Left kidney (tissue), 2 donors: ENCODE data around the gene RNF225. TPM values are rescaled to one million over a fixed set of nuclear protein-coding genes. Genes with fewer than 3 reads are reported as not detected.
"Not testable (repeated sequence)": the region's sequence is repeated elsewhere in the genome, so short reads cannot be mapped to it uniquely, and the experiment has no call there.

Source experiments
- DNase-seq: peaks from one replicate; pipeline ENCODE4 v3.0.0-alpha.2; 2013
- polyA plus RNA-seq: library from polyadenylated mRNA; unstranded; fragments of 120-200 nt; gene quantifications from one replicate; pipeline ENCODE4 v1.2.1, GENCODE V29; 2013; ENCODE audit not compliant: insufficient read length

The RNF225 gene
- polyA plus RNA-seq, 1 donor = not detected

- DNase-seq = no peak
Measured at GRCh38 chr19:58409010-58409790, 13.7 kb downstream of the RNF225 start.

- no peak for DNase-seq
Measured at GRCh38 chr19:58416604-58417003, 21.1 kb downstream of the RNF225 start.

- no peak for DNase-seq
Measured at GRCh38 chr19:58417071-58417470, 21.6 kb downstream of the RNF225 start.

- no peak for DNase-seq
Measured at GRCh38 chr19:58428617-58429016, 33.2 kb downstream of the RNF225 start.

GRCh38 chr19:58429745-58430144 lies 34.3 kb downstream of the RNF225 start:
- no peak for DNase-seq

- no peak for DNase-seq
Measured at GRCh38 chr19:58434217-58434616, 38.8 kb downstream of the RNF225 start.

- DNase-seq = peak; percentile 100
Measured at GRCh38 chr19:58439576-58440554, 44.4 kb downstream of the RNF225 start, which contains the start of gene ZNF132. ZNF132 (minus strand) TSS chr19:58440153; CDS start chr19:58439821, 332 bp downstream.

GRCh38 chr19:58440556-58440955 lies 45.1 kb downstream of the RNF225 start:
- DNase-seq = no peak

GRCh38 chr19:58442986-58443385 lies 47.5 kb downstream of the RNF225 start:
- DNase-seq = not testable (repeated sequence)

Other genes with a start within 250 kb of the RNF225 start
- 26.2 TPM for gene ZNF329, start 244.9 kb upstream of the RNF225 start, polyA plus RNA-seq
- gene ZNF274, start 212.6 kb upstream of the RNF225 start, polyA plus RNA-seq = 22.8 TPM
- gene ZNF544, start 166.7 kb upstream of the RNF225 start, polyA plus RNA-seq = 47.9 TPM
- 11.4 TPM for gene ZNF8, start 116.7 kb upstream of the RNF225 start, polyA plus RNA-seq
- 58.1 TPM for gene ERVK3-1, start 90.3 kb upstream of the RNF225 start, polyA plus RNA-seq
- gene ZSCAN22, start 68.7 kb upstream of the RNF225 start, polyA plus RNA-seq = 4.1 TPM
- gene A1BG, start 42.2 kb upstream of the RNF225 start, polyA plus RNA-seq = 0.57 TPM
- 4.2 TPM for gene ZNF497, start 32.9 kb upstream of the RNF225 start, polyA plus RNA-seq
- gene ZNF837, start 14.6 kb upstream of the RNF225 start, polyA plus RNA-seq = 3.1 TPM
- gene RPS5, start 8.4 kb upstream of the RNF225 start, polyA plus RNA-seq = 819 TPM
- gene ZNF584, start 13.0 kb downstream of the RNF225 start, polyA plus RNA-seq = 11.7 TPM
- 16.7 TPM for gene ZNF132, start 44.5 kb downstream of the RNF225 start, polyA plus RNA-seq
- gene ZNF324B, start 56.0 kb downstream of the RNF225 start, polyA plus RNA-seq = 5.4 TPM
- 9.1 TPM for gene ZNF324, start 71.4 kb downstream of the RNF225 start, polyA plus RNA-seq
- gene ZNF446, start 80.7 kb downstream of the RNF225 start, polyA plus RNA-seq = 14.1 TPM
- 9.9 TPM for gene SLC27A5, start 116.3 kb downstream of the RNF225 start, polyA plus RNA-seq
- 9.1 TPM for gene ZBTB45, start 124.2 kb downstream of the RNF225 start, polyA plus RNA-seq
- gene TRIM28, start 148.4 kb downstream of the RNF225 start, polyA plus RNA-seq = 706 TPM
- 101 TPM for gene CHMP2A, start 159.4 kb downstream of the RNF225 start, polyA plus RNA-seq
- gene UBE2M, start 163.0 kb downstream of the RNF225 start, polyA plus RNA-seq = 95.9 TPM
- 50.1 TPM for gene MZF1, start 177.7 kb downstream of the RNF225 start, polyA plus RNA-seq